OCI-LY7 (cell line): ENCODE measurements around the gene CHRNB2.

Source experiments
- CTCF ChIP-seq: fragments of 200-600 bp; sonication (generic); conservative IDR thresholded peaks from 2 replicates; pipeline ENCODE4 v1.5.1; 2014; ENCODE audit warnings: mild to moderate bottlenecking, antibody characterized with exemption, low read length, moderate library complexity, mixed read lengths
- EZH2phosphoT487 ChIP-seq: fragments of 200-600 bp; sonication (generic); IDR thresholded peaks from 2 replicates; pipeline ENCODE4 v1.6.1; 2018; ENCODE audit warnings: low read depth, borderline replicate concordance, mild to moderate bottlenecking, mixed run types, antibody characterized with exemption, low read length, moderate library complexity, mixed read lengths

GRCh38 chr1:154623358-154623757 is 55.8 kb downstream of the CHRNB2 start:
- TF ChIP-seq CTCF (no peak), EZH2phosphoT487 (no peak)
